ENCODE data around the gene MLLT3. TPM values are rescaled to one million over a fixed set of nuclear protein-coding genes. Genes with fewer than 3 reads are reported as not detected.

The MLLT3 gene
- total RNA-seq, 3 donors from 2014 or later (not counting 1 experiment from before 2014, with no cell fraction given), result 24.3 to 26.6 (median 25.2) TPM

- DNase-seq (no peak), ATAC-seq (no peak)
- Mint-ChIP-seq H3K27me3 (ENCODE audit: low read depth in 2 of 2) (no peaks in the 10 kb centered on the region), H3K4me1 (peaks cover 0 to 3% of the 10 kb centered on the region in 2 donors), H3K9me3 (no peaks in the 10 kb centered on the region), H3K4me3 (no peak overlapping the region), H3K27ac (no peak overlapping the region), H3K36me3 (peaks cover 11% of the 10 kb centered on the region)
- no CpG with 5 or more reads among the region's 2 CpGs for WGBS (ENCODE audit: insufficient coverage)
- Histone ChIP-seq H3K27me3 (ENCODE audit: control insufficient read depth, insufficient read depth, low read length) (no peaks in the 10 kb centered on the region), H3K4me1 (ENCODE audit: control insufficient read depth, insufficient read depth, low read length) (no peaks in the 10 kb centered on the region), H3K4me3 (ENCODE audit: low read length) (no peak overlapping the region), H3K27ac (ENCODE audit: low read length) (no peak overlapping the region), H3K36me3 (ENCODE audit: control insufficient read depth, insufficient read depth, low read length) (peaks cover 6% of the 10 kb centered on the region), H3K9me3 (ENCODE audit: control insufficient read depth, insufficient read depth, low read length) (no peaks in the 10 kb centered on the region)
- TF ChIP-seq CTCF (IDR thresholded peaks at IDR 0.05), result no peak
- intact Hi-C loops (cut with micrococcal nuclease), result loop anchor here (5.0 kb wide), 1 partner anchor 585 kb away; no protein-coding TSS in a partner anchor
Measured at GRCh38 chr9:20357037-20357432, 265.3 kb downstream of the MLLT3 start.

- TF ChIP-seq CTCF (IDR thresholded peaks at IDR 0.05), result no peak
- peaks cover 6% of the 10 kb centered on the region for H3K36me3 Mint-ChIP-seq
- H3K4me1 Mint-ChIP-seq, result no peaks in the 10 kb centered on the region
- H3K27me3 ChIP-seq (ENCODE audit: control insufficient read depth, insufficient read depth, low read length), result no peaks in the 10 kb centered on the region
- ATAC-seq (peak in 1 of 3 donors; percentile 57), DNase-seq (peak in 1 of 2 donors; percentile 76)
- no peak overlapping the region for H3K4me3 ChIP-seq (ENCODE audit: low read length)
- no peak overlapping the region for H3K27ac ChIP-seq (ENCODE audit: low read length)
- no peaks in the 10 kb centered on the region for H3K27me3 Mint-ChIP-seq (ENCODE audit: low read depth in 2 of 2)
- H3K4me3 Mint-ChIP-seq, result no peak overlapping the region
- intact Hi-C loops (cut with micrococcal nuclease), result loop anchor here (5.0 kb wide), 1 partner anchor 586 kb away; no protein-coding TSS in a partner anchor
- H3K9me3 Mint-ChIP-seq, result no peaks in the 10 kb centered on the region
- no peaks in the 10 kb centered on the region for H3K9me3 ChIP-seq (ENCODE audit: control insufficient read depth, insufficient read depth, low read length)
- H3K36me3 ChIP-seq (ENCODE audit: control insufficient read depth, insufficient read depth, low read length), result peaks cover 6% of the 10 kb centered on the region
- H3K27ac Mint-ChIP-seq, result no peak overlapping the region
- H3K4me1 ChIP-seq (ENCODE audit: control insufficient read depth, insufficient read depth, low read length), result no peaks in the 10 kb centered on the region
- WGBS (ENCODE audit: insufficient coverage), result 62% methylated on average over 10 of the region's 10 CpGs
Measured at GRCh38 chr9:20356403-20357036, 265.8 kb downstream of the MLLT3 start.

GRCh38 chr9:20355022-20355421 lies 267.3 kb downstream of the MLLT3 start:
- no peak overlapping the region for H3K4me3 ChIP-seq (ENCODE audit: low read length)
- H3K36me3 ChIP-seq (ENCODE audit: control insufficient read depth, insufficient read depth, low read length), result no peaks in the 10 kb centered on the region
- H3K4me1 ChIP-seq (ENCODE audit: control insufficient read depth, insufficient read depth, low read length), result no peaks in the 10 kb centered on the region
- Mint-ChIP-seq H3K4me3 (no peak overlapping the region), H3K9me3 (no peaks in the 10 kb centered on the region), H3K4me1 (no peaks in the 10 kb centered on the region), H3K36me3 (peaks cover under 1% of the 10 kb centered on the region), H3K27me3 (ENCODE audit: low read depth in 2 of 2) (no peaks in the 10 kb centered on the region), H3K27ac (no peak overlapping the region)
- no peaks in the 10 kb centered on the region for H3K27me3 ChIP-seq (ENCODE audit: control insufficient read depth, insufficient read depth, low read length)
- WGBS (ENCODE audit: insufficient coverage), result no CpG with 5 or more reads among the region's 2 CpGs
- DNase-seq (no peak), ATAC-seq (no peak)
- no peak for TF ChIP-seq CTCF (IDR thresholded peaks at IDR 0.05)
- intact Hi-C loops (cut with micrococcal nuclease), result loop anchor here (5.0 kb wide), 1 partner anchor 587 kb away; no protein-coding TSS in a partner anchor
- H3K27ac ChIP-seq (ENCODE audit: low read length), result no peak overlapping the region
- H3K9me3 ChIP-seq (ENCODE audit: control insufficient read depth, insufficient read depth, low read length), result no peaks in the 10 kb centered on the region
